Gastrocnemius medialis (tissue), 4 donors: ENCODE results near the gene WDR20.

Experiments used
- CTCF ChIP-seq, 5 experiments: fragments of 450-650 bp in 3 of 5; fragments of 200-600 bp in 2 of 5; sonication (generic) in 2 of 5; IDR thresholded peaks in 4 of 5; conservative IDR thresholded peaks in 1 of 5; 1 replicate in 4 of 5; 2 replicates in 1 of 5; pipeline ENCODE4 v1.5.1; 2016 to 2019; ENCODE audit warnings: antibody characterized with exemption in 5 of 5, mild to moderate bottlenecking in 3 of 5, moderate library complexity in 3 of 5
- POLR2A ChIP-seq, 2 donors: fragments of 450-650 bp; IDR thresholded peaks; one replicate each; pipeline ENCODE4 v1.6.1; 2017; ENCODE audit warnings: antibody characterized with exemption in 2 of 2, mild to moderate bottlenecking in 2 of 2, moderate library complexity in 2 of 2

GRCh38 chr14:102235275-102235897, 95.7 kb downstream of the WDR20 start:
- TF ChIP-seq CTCF (IDR thresholded peaks at IDR 0.05 in 4 of 5, conservative IDR thresholded peaks at IDR 0.05 in 1 of 5) (peak; percentile 64 to 77 (median 72)), POLR2A (IDR thresholded peaks at IDR 0.05) (no peak)
